Ishikawa (cell line): ENCODE data around the gene TXNRD1.
A peak's percentile ranks its signal among the peaks of the same experiment; 100 is the strongest.

ENCODE experiments used
- CEBPB ChIP-seq: IDR thresholded peaks from 2 replicates; pipeline ENCODE4 v1.6.1; 2012
- CREB1 ChIP-seq: IDR thresholded peaks from 2 replicates; pipeline ENCODE4 v1.6.1; 2012; ENCODE audit warnings: low read depth
- EGR1 ChIP-seq: IDR thresholded peaks from 2 replicates; pipeline ENCODE4 v1.6.1; 2012
- EP300 ChIP-seq: IDR thresholded peaks from 2 replicates; pipeline ENCODE4 v1.6.1; 2012; ENCODE audit warnings: borderline replicate concordance
- FOXM1 ChIP-seq: IDR thresholded peaks from 2 replicates; pipeline ENCODE4 v1.6.1; 2012; ENCODE audit warnings: low read depth, borderline replicate concordance
- MAX ChIP-seq: IDR thresholded peaks from 2 replicates; pipeline ENCODE4 v1.6.1; 2012
- NFIC ChIP-seq: IDR thresholded peaks from 2 replicates; pipeline ENCODE4 v1.6.1; 2012
- RAD21 ChIP-seq: IDR thresholded peaks from 2 replicates; pipeline ENCODE4 v1.6.1; 2012; ENCODE audit warnings: low read depth
- REST ChIP-seq: IDR thresholded peaks from 2 replicates; pipeline ENCODE4 v1.6.1; 2012; ENCODE audit warnings: low read depth, mild to moderate bottlenecking
- TAF1 ChIP-seq: IDR thresholded peaks from 2 replicates; pipeline ENCODE4 v1.6.1; 2012; ENCODE audit warnings: low read depth, mild to moderate bottlenecking
- TCF12 ChIP-seq: IDR thresholded peaks from 2 replicates; pipeline ENCODE4 v1.6.1; 2012; ENCODE audit warnings: low read depth
- TEAD4 ChIP-seq: IDR thresholded peaks from 2 replicates; pipeline ENCODE4 v1.6.1; 2012
- USF1 ChIP-seq: IDR thresholded peaks from 2 replicates; pipeline ENCODE4 v1.6.1; 2012
- YY1 ChIP-seq: IDR thresholded peaks from 2 replicates; pipeline ENCODE4 v1.6.1; 2012; ENCODE audit warnings: low read depth
- ZBTB7A ChIP-seq: IDR thresholded peaks from 2 replicates; pipeline ENCODE4 v1.6.1; 2012; ENCODE audit warnings: low read depth

The TXNRD1 gene

GRCh38 chr12:104280717-104281458 lies 65.3 kb downstream of the TXNRD1 start:
- TF ChIP-seq YY1 (no peak), TCF12 (no peak), REST (no peak), FOXM1 (no peak), ZBTB7A (no peak), TAF1 (no peak), CREB1 (no peak), NFIC (no peak), MAX (no peak), CEBPB (no peak; the same call in 1 of the 2 replicates), EP300 (no peak), USF1 (no peak), TEAD4 (no peak), EGR1 (no peak), RAD21 (no peak)

- TF ChIP-seq CREB1: no peak
- TF ChIP-seq TEAD4: no peak
Measured at GRCh38 chr12:104281636-104282035, 66.1 kb downstream of the TXNRD1 start.

GRCh38 chr12:104282109-104282508 lies 66.5 kb downstream of the TXNRD1 start:
- no peak for TF ChIP-seq RAD21
- no peak for TF ChIP-seq NFIC
- no peak for TF ChIP-seq ZBTB7A
- no peak for TF ChIP-seq CEBPB
- TF ChIP-seq TCF12: no peak
- TF ChIP-seq EP300: no peak
- no peak for TF ChIP-seq YY1

GRCh38 chr12:104285740-104286515 lies 70.3 kb downstream of the TXNRD1 start:
- no peak for TF ChIP-seq EGR1
- peak; percentile 12; the same call in 1 of the 2 replicates for TF ChIP-seq MAX

- TF ChIP-seq USF1 (peak; percentile 72), CEBPB (no peak), RAD21 (no peak), TEAD4 (no peak), ZBTB7A (no peak), REST (no peak), NFIC (peak; percentile 36; the same call in 1 of the 2 replicates), TCF12 (peak; percentile 32; the same call in 1 of the 2 replicates), TAF1 (peak; percentile 83), EP300 (peak; percentile 22; the same call in 1 of the 2 replicates), EGR1 (no peak), MAX (peak; percentile 75), CREB1 (peak; percentile 63), YY1 (peak; percentile 59; the same call in 1 of the 2 replicates), FOXM1 (peak; percentile 56; the same call in 1 of the 2 replicates)
Measured at GRCh38 chr12:104286516-104287482, 71.2 kb downstream of the TXNRD1 start.
